Ishikawa (cell line): ENCODE data around the gene LDLRAD2.

Source experiments
- EGR1 ChIP-seq: IDR thresholded peaks from 2 replicates; pipeline ENCODE4 v1.6.1; 2012
- EP300 ChIP-seq: IDR thresholded peaks from 2 replicates; pipeline ENCODE4 v1.6.1; 2012; ENCODE audit warnings: borderline replicate concordance
- ZBTB7A ChIP-seq: IDR thresholded peaks from 2 replicates; pipeline ENCODE4 v1.6.1; 2012; ENCODE audit warnings: low read depth
- TF ChIP-seq, protein P1 (sequence below): IDR thresholded peaks from 2 replicates; pipeline ENCODE4 v1.6.1; 2012

DNA sequence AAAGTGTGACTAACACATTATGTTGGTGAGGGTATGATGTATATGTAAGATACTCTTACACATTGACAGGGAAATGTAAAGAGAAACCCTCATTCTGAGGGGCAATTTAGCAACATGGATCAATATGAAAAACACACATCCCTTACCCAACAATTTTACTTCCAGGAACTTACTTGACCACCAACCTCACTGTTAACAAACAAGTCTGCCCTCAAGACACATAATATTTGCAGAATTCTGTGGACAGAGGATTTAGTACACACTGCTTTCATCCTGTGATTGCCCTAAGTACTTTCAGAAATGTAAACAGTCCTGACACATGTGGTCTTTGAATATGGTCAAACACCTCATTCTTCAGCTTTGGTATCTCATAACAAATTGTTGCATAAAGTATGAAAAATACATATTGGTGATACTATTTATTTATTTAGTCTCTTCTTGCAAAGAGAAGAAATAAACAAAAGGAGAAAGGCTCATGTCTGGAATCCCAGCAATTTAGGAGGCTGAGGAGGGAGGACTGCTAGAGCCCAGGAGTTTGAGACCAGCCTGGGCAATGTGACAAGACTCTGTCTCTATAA, 36.0 kb upstream of the LDLRAD2 start:
- no peak for TF ChIP-seq ZBTB7A
- no peak for TF ChIP-seq EP300
- no peak for TF ChIP-seq EGR1
- TF ChIP-seq, protein P1, sequence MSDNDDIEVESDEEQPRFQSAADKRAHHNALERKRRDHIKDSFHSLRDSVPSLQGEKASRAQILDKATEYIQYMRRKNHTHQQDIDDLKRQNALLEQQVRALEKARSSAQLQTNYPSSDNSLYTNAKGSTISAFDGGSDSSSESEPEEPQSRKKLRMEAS = no peak
